Chondrocyte (in vitro differentiated cells): ENCODE measurements around the gene LILRA5. TPM values are rescaled to one million over a fixed set of nuclear protein-coding genes. Genes with fewer than 3 reads are reported as not detected.

Source experiments
- DNase-seq: peaks from one replicate; pipeline ENCODE4 v3.0.0; 2021; ENCODE audit warnings: mixed read lengths, low spot score
- H3K27ac Mint-ChIP-seq: one replicate; pipeline ENCODE4 v1.8.0; 2021; ENCODE audit warnings: mild to moderate bottlenecking, moderate library complexity, mixed read lengths; ENCODE audit not compliant: unreplicated experiment
- H3K27me3 Mint-ChIP-seq: 2 replicates; pipeline ENCODE4 v1.8.0; 2021; ENCODE audit warnings: low read depth, mixed read lengths
- H3K36me3 Mint-ChIP-seq: 2 replicates; pipeline ENCODE4 v1.8.0; 2021; ENCODE audit warnings: low read depth, mixed read lengths
- H3K4me1 Mint-ChIP-seq: 2 replicates; pipeline ENCODE4 v1.8.0; 2021; ENCODE audit warnings: low read depth, mild to moderate bottlenecking, mixed read lengths
- H3K4me3 Mint-ChIP-seq: one replicate; pipeline ENCODE4 v1.8.0; 2021; ENCODE audit warnings: mild to moderate bottlenecking, moderate library complexity, mixed read lengths; ENCODE audit not compliant: unreplicated experiment
- H3K9me3 Mint-ChIP-seq: 2 replicates; pipeline ENCODE4 v1.8.0; 2021; ENCODE audit warnings: low read depth, mixed read lengths
- total RNA-seq: library from RNA; stranded (reverse); gene quantifications from 3 replicates; pipeline ENCODE4 v1.2.1, GENCODE V29; 2021
- TF ChIP-seq, protein P1 (sequence below): fragments of 200-600 bp; sonication (generic); IDR thresholded peaks from 2 replicates; pipeline ENCODE4 v1.5.0; 2021; ENCODE audit warnings: antibody characterized with exemption, mild to moderate bottlenecking, moderate library complexity

The LILRA5 gene
- total RNA-seq, 1 donor from 2014 or later = not detected

- no peak overlapping the region for H3K4me3 Mint-ChIP-seq
- TF ChIP-seq, protein P1, sequence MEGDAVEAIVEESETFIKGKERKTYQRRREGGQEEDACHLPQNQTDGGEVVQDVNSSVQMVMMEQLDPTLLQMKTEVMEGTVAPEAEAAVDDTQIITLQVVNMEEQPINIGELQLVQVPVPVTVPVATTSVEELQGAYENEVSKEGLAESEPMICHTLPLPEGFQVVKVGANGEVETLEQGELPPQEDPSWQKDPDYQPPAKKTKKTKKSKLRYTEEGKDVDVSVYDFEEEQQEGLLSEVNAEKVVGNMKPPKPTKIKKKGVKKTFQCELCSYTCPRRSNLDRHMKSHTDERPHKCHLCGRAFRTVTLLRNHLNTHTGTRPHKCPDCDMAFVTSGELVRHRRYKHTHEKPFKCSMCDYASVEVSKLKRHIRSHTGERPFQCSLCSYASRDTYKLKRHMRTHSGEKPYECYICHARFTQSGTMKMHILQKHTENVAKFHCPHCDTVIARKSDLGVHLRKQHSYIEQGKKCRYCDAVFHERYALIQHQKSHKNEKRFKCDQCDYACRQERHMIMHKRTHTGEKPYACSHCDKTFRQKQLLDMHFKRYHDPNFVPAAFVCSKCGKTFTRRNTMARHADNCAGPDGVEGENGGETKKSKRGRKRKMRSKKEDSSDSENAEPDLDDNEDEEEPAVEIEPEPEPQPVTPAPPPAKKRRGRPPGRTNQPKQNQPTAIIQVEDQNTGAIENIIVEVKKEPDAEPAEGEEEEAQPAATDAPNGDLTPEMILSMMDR = no peak
- H3K36me3 Mint-ChIP-seq = no peaks in the 10 kb centered on the region
- peaks cover 5% of the 10 kb centered on the region for H3K9me3 Mint-ChIP-seq
- peak; percentile 1 for DNase-seq
- H3K27ac Mint-ChIP-seq = no peak overlapping the region
- H3K4me1 Mint-ChIP-seq = no peaks in the 10 kb centered on the region
- H3K27me3 Mint-ChIP-seq = peaks cover 9% of the 10 kb centered on the region
Observed at GRCh38 chr19:54345938-54346386, 33.0 kb upstream of the LILRA5 start.

DNA sequence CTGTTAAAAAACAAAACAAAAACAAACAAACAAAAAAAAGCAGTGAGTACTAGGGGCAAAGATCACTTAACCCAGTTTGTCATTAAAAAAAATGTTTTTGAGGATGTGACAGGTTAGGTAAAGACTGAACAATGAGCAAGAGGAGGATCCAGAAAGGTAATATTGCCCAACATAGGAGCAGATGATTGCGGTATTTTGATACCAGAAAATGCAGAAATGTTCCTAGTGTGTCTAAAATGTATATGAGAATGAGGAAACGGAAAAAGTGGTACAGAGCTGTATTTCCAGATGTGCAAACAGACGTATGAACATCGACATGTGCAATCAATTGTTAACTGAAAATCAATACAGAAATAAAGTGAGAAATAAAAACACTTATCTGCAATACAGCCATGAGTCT is 30.9 kb upstream of the LILRA5 start:
- H3K36me3 Mint-ChIP-seq = no peaks in the 10 kb centered on the region
- no peak overlapping the region for H3K27ac Mint-ChIP-seq
- no peaks in the 10 kb centered on the region for H3K4me1 Mint-ChIP-seq
- peaks cover 5% of the 10 kb centered on the region for H3K9me3 Mint-ChIP-seq
- H3K4me3 Mint-ChIP-seq = no peak overlapping the region
- H3K27me3 Mint-ChIP-seq = peaks cover 8% of the 10 kb centered on the region
- TF ChIP-seq, protein P1 = no peak
- no peak for DNase-seq

DNA sequence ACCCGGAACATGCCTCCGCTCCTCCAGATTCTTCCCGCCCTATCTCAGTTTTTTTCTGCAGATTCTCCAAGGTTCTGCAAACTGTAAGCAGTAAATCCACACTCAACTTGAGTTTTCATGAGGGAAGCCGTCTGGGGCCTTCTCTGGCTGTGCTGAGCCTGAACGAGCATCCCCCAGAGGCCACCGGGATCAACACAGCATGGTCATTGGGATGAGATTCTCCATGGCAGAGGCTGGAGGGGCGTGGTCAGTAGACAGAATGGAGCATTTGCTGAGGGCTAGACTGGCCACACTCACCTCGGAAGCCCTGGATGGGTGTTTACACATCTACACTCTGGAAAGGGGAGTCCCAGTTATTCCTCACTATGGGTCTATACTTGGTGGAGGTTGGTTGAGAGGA is 28.3 kb upstream of the LILRA5 start:
- H3K4me1 Mint-ChIP-seq = no peaks in the 10 kb centered on the region
- H3K4me3 Mint-ChIP-seq = no peak overlapping the region
- H3K36me3 Mint-ChIP-seq = no peaks in the 10 kb centered on the region
- H3K27me3 Mint-ChIP-seq = peaks cover 7% of the 10 kb centered on the region
- H3K9me3 Mint-ChIP-seq = peaks cover 5% of the 10 kb centered on the region
- DNase-seq = no peak
- no peak overlapping the region for H3K27ac Mint-ChIP-seq
- TF ChIP-seq, protein P1 = no peak

DNA sequence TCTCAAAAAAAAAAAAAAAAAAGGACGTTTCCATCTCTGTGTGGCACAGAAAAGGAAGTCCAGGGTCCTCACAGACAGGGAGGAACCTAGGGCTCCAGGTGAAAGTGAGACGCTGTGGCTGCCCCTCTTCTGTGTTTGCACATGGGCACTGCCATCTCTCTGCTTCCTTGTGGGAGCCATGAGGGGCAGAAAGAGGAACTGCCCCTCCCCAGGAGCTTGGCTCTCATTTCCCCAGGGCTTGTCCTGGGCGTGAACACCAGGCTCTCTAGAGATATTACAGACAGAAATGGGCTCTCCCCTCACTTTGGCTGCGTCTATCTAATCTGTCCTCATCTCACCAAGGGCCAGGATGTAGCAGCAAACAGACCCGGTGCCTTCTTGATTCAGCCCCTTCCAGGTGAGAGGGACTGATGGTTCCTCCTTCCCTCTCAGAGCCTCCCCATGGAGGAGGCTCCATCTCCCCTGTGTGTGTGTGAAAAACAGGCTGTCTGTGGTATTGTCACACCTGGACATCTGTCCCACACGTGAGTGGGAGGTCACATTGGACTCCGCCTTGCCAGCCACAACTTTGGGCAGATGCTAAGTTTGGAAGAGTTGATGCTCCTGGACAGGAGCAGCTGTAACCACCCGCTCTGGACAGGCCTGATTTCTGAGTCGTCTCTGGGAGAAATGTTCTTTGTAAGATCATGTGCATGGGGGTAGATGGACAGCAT is 26.8 kb upstream of the LILRA5 start:
- Mint-ChIP-seq H3K4me1 (no peaks in the 10 kb centered on the region), H3K36me3 (no peaks in the 10 kb centered on the region), H3K27ac (no peak overlapping the region), H3K4me3 (no peak overlapping the region), H3K9me3 (peaks cover 5% of the 10 kb centered on the region), H3K27me3 (peaks cover 9% of the 10 kb centered on the region)
- no peak for DNase-seq
- TF ChIP-seq, protein P1 = no peak

DNA sequence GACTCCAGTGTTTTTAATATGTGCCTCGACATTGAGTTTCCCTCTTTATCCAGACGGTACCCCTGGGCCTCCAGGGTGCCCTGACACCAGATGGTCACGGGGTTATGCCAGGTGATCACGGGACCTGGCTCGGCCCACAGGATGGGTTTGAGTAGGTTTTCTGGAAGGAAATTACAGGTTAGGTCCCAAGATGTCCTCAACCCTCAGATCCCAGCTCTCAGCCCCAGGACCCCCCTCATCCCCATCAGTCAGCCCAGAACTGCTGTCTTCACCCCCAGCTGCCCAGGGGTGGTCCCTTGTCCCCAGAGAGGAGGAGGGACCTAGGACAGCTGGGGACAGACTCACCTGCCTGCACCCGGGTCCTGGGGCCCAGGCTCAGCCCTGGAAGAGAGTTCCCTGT is 25.6 kb upstream of the LILRA5 start:
- TF ChIP-seq, protein P1 = no peak
- peaks cover 5% of the 10 kb centered on the region for H3K9me3 Mint-ChIP-seq
- peaks cover 9% of the 10 kb centered on the region for H3K27me3 Mint-ChIP-seq
- no peaks in the 10 kb centered on the region for H3K36me3 Mint-ChIP-seq
- no peak overlapping the region for H3K4me3 Mint-ChIP-seq
- no peak for DNase-seq
- H3K4me1 Mint-ChIP-seq = no peaks in the 10 kb centered on the region
- H3K27ac Mint-ChIP-seq = no peak overlapping the region
